ENCODE data around the gene DACH2.

DNA sequence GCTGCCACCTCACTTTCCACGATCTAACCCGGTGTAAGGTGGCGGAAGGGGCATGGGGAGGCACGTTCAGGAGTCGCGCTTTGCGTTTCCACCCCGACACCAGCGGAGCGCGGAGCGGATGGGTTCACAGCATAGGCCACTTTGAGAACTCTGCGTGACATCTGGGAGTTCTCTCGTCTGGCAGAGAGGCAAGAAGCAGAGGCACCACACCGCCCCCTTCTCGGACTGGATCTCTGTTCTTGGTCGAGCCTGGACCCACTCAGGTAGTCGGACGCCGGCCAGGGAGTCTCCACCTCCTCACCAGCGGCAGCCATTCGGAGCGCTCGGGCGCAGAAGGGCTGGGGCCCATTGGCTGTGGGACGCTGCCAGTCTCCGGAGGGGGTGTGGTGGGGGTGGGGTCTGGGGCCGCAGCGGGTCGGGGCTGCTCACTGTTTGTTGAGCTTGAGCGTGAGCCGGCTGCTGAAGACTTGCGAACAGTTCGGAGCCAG is at the start of gene DACH2:
- TF ChIP-seq, protein P1, sequence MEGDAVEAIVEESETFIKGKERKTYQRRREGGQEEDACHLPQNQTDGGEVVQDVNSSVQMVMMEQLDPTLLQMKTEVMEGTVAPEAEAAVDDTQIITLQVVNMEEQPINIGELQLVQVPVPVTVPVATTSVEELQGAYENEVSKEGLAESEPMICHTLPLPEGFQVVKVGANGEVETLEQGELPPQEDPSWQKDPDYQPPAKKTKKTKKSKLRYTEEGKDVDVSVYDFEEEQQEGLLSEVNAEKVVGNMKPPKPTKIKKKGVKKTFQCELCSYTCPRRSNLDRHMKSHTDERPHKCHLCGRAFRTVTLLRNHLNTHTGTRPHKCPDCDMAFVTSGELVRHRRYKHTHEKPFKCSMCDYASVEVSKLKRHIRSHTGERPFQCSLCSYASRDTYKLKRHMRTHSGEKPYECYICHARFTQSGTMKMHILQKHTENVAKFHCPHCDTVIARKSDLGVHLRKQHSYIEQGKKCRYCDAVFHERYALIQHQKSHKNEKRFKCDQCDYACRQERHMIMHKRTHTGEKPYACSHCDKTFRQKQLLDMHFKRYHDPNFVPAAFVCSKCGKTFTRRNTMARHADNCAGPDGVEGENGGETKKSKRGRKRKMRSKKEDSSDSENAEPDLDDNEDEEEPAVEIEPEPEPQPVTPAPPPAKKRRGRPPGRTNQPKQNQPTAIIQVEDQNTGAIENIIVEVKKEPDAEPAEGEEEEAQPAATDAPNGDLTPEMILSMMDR (optimal IDR thresholded peaks at IDR 0.05 in 1 of 3, IDR thresholded peaks at IDR 0.05 in 1 of 3, conservative IDR thresholded peaks at IDR 0.05 in 1 of 3; ENCODE audit: extremely low read depth in 1 of 3, insufficient read depth in 2 of 3, low read length in 3 of 3): no peak
- no peak for TF ChIP-seq EZH2 (IDR thresholded peaks at IDR 0.05; ENCODE audit: low read length)
